ENCODE measurements around the gene KIF26B.

GRCh38 chr1:245378311-245378722 lies 223.5 kb downstream of the KIF26B start:
- TF ChIP-seq CTCF (IDR thresholded peaks at IDR 0.05) (no peak), POLR2A (IDR thresholded peaks at IDR 0.05) (no peak)

Data from suprapubic skin (tissue), 3 donors.